Measurements from ENCODE around the gene DIS3L2. TPM values are rescaled to one million over a fixed set of nuclear protein-coding genes. Genes with fewer than 3 reads are reported as not detected.
A peak's percentile ranks its signal among the peaks of the same experiment; 100 is the strongest.

Gene DIS3L2
- total RNA-seq, 2 experiments from 2014 or later: 25.6 to 34.5 TPM

- CTCF ChIA-PET: no interaction called here
- Mint-ChIP-seq H3K9me3 (ENCODE audit: low read depth) (no peaks in the 10 kb centered on the region), H3K36me3 (ENCODE audit: low read depth) (peaks cover 18% of the 10 kb centered on the region), H3K4me3 (no peak overlapping the region), H3K27me3 (no peaks in the 10 kb centered on the region), H3K4me1 (no peaks in the 10 kb centered on the region), H3K27ac (no peak overlapping the region)
- DNase-seq (peak; percentile 19), ATAC-seq (peak; percentile 19)
- intact Hi-C loops (cut with DNase I, micrococcal nuclease): no loop called here
- POLR2A ChIA-PET: no interaction called here
These were observed 242.4 kb downstream of the DIS3L2 start for GRCh38 chr2:232203936-232204335.

GRCh38 chr2:232204457-232204931 is 243.0 kb downstream of the DIS3L2 start:
- Mint-ChIP-seq H3K9me3 (ENCODE audit: low read depth) (no peaks in the 10 kb centered on the region), H3K27ac (no peak overlapping the region), H3K36me3 (ENCODE audit: low read depth) (peaks cover 17% of the 10 kb centered on the region), H3K4me1 (no peaks in the 10 kb centered on the region), H3K27me3 (no peaks in the 10 kb centered on the region), H3K4me3 (no peak overlapping the region)
- ATAC-seq (no peak), DNase-seq (no peak)
- ChIA-PET POLR2A (no interaction called here), CTCF (no interaction called here)
- intact Hi-C loops (cut with DNase I, micrococcal nuclease): no loop called here

GRCh38 chr2:232207174-232207573 is 245.7 kb downstream of the DIS3L2 start:
- Mint-ChIP-seq H3K9me3 (ENCODE audit: low read depth) (no peaks in the 10 kb centered on the region), H3K4me1 (peaks cover 1% of the 10 kb centered on the region), H3K27me3 (no peaks in the 10 kb centered on the region), H3K36me3 (ENCODE audit: low read depth) (peaks cover 24% of the 10 kb centered on the region), H3K4me3 (no peak overlapping the region), H3K27ac (no peak overlapping the region)
- intact Hi-C loops (cut with DNase I, micrococcal nuclease): no loop called here
- POLR2A ChIA-PET: no interaction called here
- ATAC-seq: no peak
- CTCF ChIA-PET: no interaction called here
- DNase-seq: no peak

- H3K27ac Mint-ChIP-seq: no peak overlapping the region
- CTCF ChIA-PET: interaction anchor here (0.6 kb wide), 1 partner anchor 728 kb away, joined by 3 read pairs; no protein-coding TSS in a partner anchor
- intact Hi-C loops (cut with DNase I, micrococcal nuclease): no loop called here
- no peaks in the 10 kb centered on the region for H3K9me3 Mint-ChIP-seq (ENCODE audit: low read depth)
- ATAC-seq (no peak), DNase-seq (no peak)
- peaks cover 5% of the 10 kb centered on the region for H3K4me1 Mint-ChIP-seq
- no peak overlapping the region for H3K4me3 Mint-ChIP-seq
- POLR2A ChIA-PET: no interaction called here
- H3K27me3 Mint-ChIP-seq: no peaks in the 10 kb centered on the region
- H3K36me3 Mint-ChIP-seq (ENCODE audit: low read depth): peaks cover 29% of the 10 kb centered on the region
These were observed 248.8 kb downstream of the DIS3L2 start for GRCh38 chr2:232210306-232210705.

- intact Hi-C loops (cut with DNase I, micrococcal nuclease): no loop called here
- CTCF ChIA-PET: interaction anchor here (0.6 kb wide), 1 partner anchor 143 kb away, joined by 3 read pairs; no protein-coding TSS in a partner anchor
These were observed 250.5 kb downstream of the DIS3L2 start for GRCh38 chr2:232211743-232212686.

GRCh38 chr2:232213176-232213575 is 251.7 kb downstream of the DIS3L2 start:
- ATAC-seq (no peak), DNase-seq (no peak)
- peaks cover 9% of the 10 kb centered on the region for H3K4me1 Mint-ChIP-seq
- CTCF ChIA-PET: no interaction called here
- no peaks in the 10 kb centered on the region for H3K27me3 Mint-ChIP-seq
- H3K9me3 Mint-ChIP-seq (ENCODE audit: low read depth): no peaks in the 10 kb centered on the region
- H3K36me3 Mint-ChIP-seq (ENCODE audit: low read depth): peaks cover 31% of the 10 kb centered on the region
- H3K27ac Mint-ChIP-seq: no peak overlapping the region
- intact Hi-C loops (cut with DNase I, micrococcal nuclease): no loop called here
- POLR2A ChIA-PET: no interaction called here
- no peak overlapping the region for H3K4me3 Mint-ChIP-seq

More at GRCh38 chr2:232211743-232212686, 250.5 kb downstream of the DIS3L2 start:
- peaks cover 5% of the 10 kb centered on the region for H3K4me1 Mint-ChIP-seq
- POLR2A ChIA-PET: interaction anchor here (0.6 kb wide), 1 partner anchor 145 kb away, joined by 4 read pairs; no protein-coding TSS in a partner anchor
- no peak for ATAC-seq
- no peak for DNase-seq
- H3K27ac Mint-ChIP-seq: no peak overlapping the region
- no peaks in the 10 kb centered on the region for H3K27me3 Mint-ChIP-seq
- peaks cover 31% of the 10 kb centered on the region for H3K36me3 Mint-ChIP-seq (ENCODE audit: low read depth)
- no peak overlapping the region for H3K4me3 Mint-ChIP-seq
- H3K9me3 Mint-ChIP-seq (ENCODE audit: low read depth): no peaks in the 10 kb centered on the region

GRCh38 chr2:232214053-232214452 is 252.5 kb downstream of the DIS3L2 start:
- ATAC-seq (no peak), DNase-seq (no peak)
- H3K27me3 Mint-ChIP-seq: no peaks in the 10 kb centered on the region
- ChIA-PET CTCF (no interaction called here), POLR2A (no interaction called here)
- H3K4me3 Mint-ChIP-seq: no peak overlapping the region
- intact Hi-C loops (cut with DNase I, micrococcal nuclease): no loop called here
- no peaks in the 10 kb centered on the region for H3K9me3 Mint-ChIP-seq (ENCODE audit: low read depth)
- peaks cover 15% of the 10 kb centered on the region for H3K4me1 Mint-ChIP-seq
- H3K27ac Mint-ChIP-seq: no peak overlapping the region
- peaks cover 31% of the 10 kb centered on the region for H3K36me3 Mint-ChIP-seq (ENCODE audit: low read depth)

- no peak overlapping the region for H3K27ac Mint-ChIP-seq
- no peaks in the 10 kb centered on the region for H3K27me3 Mint-ChIP-seq
- intact Hi-C loops (cut with DNase I, micrococcal nuclease): no loop called here
- DNase-seq (no peak), ATAC-seq (no peak)
- no peaks in the 10 kb centered on the region for H3K9me3 Mint-ChIP-seq (ENCODE audit: low read depth)
- no peak overlapping the region for H3K4me3 Mint-ChIP-seq
- peaks cover 22% of the 10 kb centered on the region for H3K4me1 Mint-ChIP-seq
- peaks cover 18% of the 10 kb centered on the region for H3K36me3 Mint-ChIP-seq (ENCODE audit: low read depth)
- ChIA-PET CTCF (no interaction called here), POLR2A (no interaction called here)
These were observed 254.5 kb downstream of the DIS3L2 start for GRCh38 chr2:232216028-232216427.

- Mint-ChIP-seq H3K9me3 (ENCODE audit: low read depth) (no peaks in the 10 kb centered on the region), H3K27ac (peak overlapping the region; percentile 27), H3K4me3 (no peak overlapping the region), H3K27me3 (no peaks in the 10 kb centered on the region), H3K4me1 (peaks cover 18% of the 10 kb centered on the region), H3K36me3 (ENCODE audit: low read depth) (peaks cover 7% of the 10 kb centered on the region)
- ChIA-PET CTCF (no interaction called here), POLR2A (no interaction called here)
- DNase-seq (no peak), ATAC-seq (no peak)
- intact Hi-C loops (cut with DNase I, micrococcal nuclease): no loop called here
These were observed 257.4 kb downstream of the DIS3L2 start for GRCh38 chr2:232218778-232219495.

GRCh38 chr2:232219496-232219870 is 258.0 kb downstream of the DIS3L2 start:
- Mint-ChIP-seq H3K4me3 (no peak overlapping the region), H3K4me1 (peaks cover 18% of the 10 kb centered on the region), H3K9me3 (ENCODE audit: low read depth) (no peaks in the 10 kb centered on the region), H3K27ac (peak overlapping the region; percentile 27), H3K27me3 (no peaks in the 10 kb centered on the region), H3K36me3 (ENCODE audit: low read depth) (peaks cover 7% of the 10 kb centered on the region)
- no peak for ATAC-seq
- CTCF ChIA-PET: no interaction called here
- POLR2A ChIA-PET: no interaction called here
- DNase-seq: no peak
- intact Hi-C loops (cut with DNase I, micrococcal nuclease): no loop called here

- ATAC-seq (no peak), DNase-seq (no peak)
- no peaks in the 10 kb centered on the region for H3K9me3 Mint-ChIP-seq (ENCODE audit: low read depth)
- intact Hi-C loops (cut with DNase I, micrococcal nuclease): no loop called here
- ChIA-PET CTCF (no interaction called here), POLR2A (no interaction called here)
- no peak overlapping the region for H3K4me3 Mint-ChIP-seq
- H3K4me1 Mint-ChIP-seq: peaks cover 18% of the 10 kb centered on the region
- H3K27me3 Mint-ChIP-seq: no peaks in the 10 kb centered on the region
- no peak overlapping the region for H3K27ac Mint-ChIP-seq
- H3K36me3 Mint-ChIP-seq (ENCODE audit: low read depth): peaks cover 7% of the 10 kb centered on the region
These were observed 258.4 kb downstream of the DIS3L2 start for GRCh38 chr2:232219932-232220331.

- CTCF ChIA-PET: interaction anchor here (0.7 kb wide), 1 partner anchor 373 kb away, joined by 3 read pairs; no protein-coding TSS in a partner anchor
- no peak overlapping the region for H3K27ac Mint-ChIP-seq
- H3K9me3 Mint-ChIP-seq (ENCODE audit: low read depth): no peaks in the 10 kb centered on the region
- POLR2A ChIA-PET: no interaction called here
- no peak for DNase-seq
- peaks cover 4% of the 10 kb centered on the region for H3K36me3 Mint-ChIP-seq (ENCODE audit: low read depth)
- intact Hi-C loops (cut with DNase I, micrococcal nuclease): no loop called here
- no peaks in the 10 kb centered on the region for H3K27me3 Mint-ChIP-seq
- no peak for ATAC-seq
- H3K4me1 Mint-ChIP-seq: peaks cover under 1% of the 10 kb centered on the region
- H3K4me3 Mint-ChIP-seq: no peak overlapping the region
These were observed 263.9 kb downstream of the DIS3L2 start for GRCh38 chr2:232225429-232225828.

All from activated CD4-positive, alpha-beta T cell treated with anti-CD3 and anti-CD28 coated beads for 36 hours (primary cell).